Colonic mucosa (tissue), 4 donors: Measurements from ENCODE around the gene WBP11. TPM values are rescaled to one million over a fixed set of nuclear protein-coding genes. Genes with fewer than 3 reads are reported as not detected.

Experiments used
- DNase-seq: peaks from one replicate; pipeline ENCODE4 v3.0.0-alpha.2; 2020
- H3K27ac ChIP-seq: fragments of 200-600 bp; one replicate; pipeline ENCODE4 v1.8.0; 2021
- H3K27me3 ChIP-seq: fragments of 200-600 bp; one replicate; pipeline ENCODE4 v1.8.0; 2021
- H3K36me3 ChIP-seq: fragments of 200-600 bp; one replicate; pipeline ENCODE4 v1.8.0; 2021
- H3K4me1 ChIP-seq: fragments of 200-600 bp; one replicate; pipeline ENCODE4 v1.8.0; 2021; ENCODE audit warnings: mild to moderate bottlenecking
- H3K4me3 ChIP-seq: fragments of 200-600 bp; one replicate; pipeline ENCODE4 v1.8.0; 2021
- H3K9ac ChIP-seq, 2 donors: one replicate each; pipeline ENCODE4 v1.7.0; 2013; ENCODE audit warnings: control low read depth in 2 of 2, low read depth in 2 of 2, low read length in 2 of 2
- H3K9me3 ChIP-seq: fragments of 200-600 bp; one replicate; pipeline ENCODE4 v1.8.0; 2021
- intact Hi-C: fragments of 100-400 bp; cut with DNase I; formaldehyde crosslinking; loops from one replicate; pipeline ENCODE4 v1.14.1; 2022
- total RNA-seq, 2 donors: library from RNA; stranded (reverse); fragmentation: NEBNext Ultra II Directional in 1 of 2; extraction: Animal tissue kit (Norgen Biotek cat#: 25700) in 1 of 2; gene quantifications; one replicate each; pipeline ENCODE4 v1.2.1, GENCODE V29; 2021
- TF ChIP-seq, protein P1 (sequence below): fragments of 200-600 bp; IDR thresholded peaks from one replicate; pipeline ENCODE4 v1.8.0; 2022; ENCODE audit warnings: antibody characterized with exemption, mild to moderate bottlenecking
- donor health status: healthy.
- donor health status: DM: no; HTN: no; CAD: no.
- donor health status: DM: no; HTN: no; CAD: no.

The WBP11 gene
- total RNA-seq, result 10 to 100 TPM; 55.3 to 60.0 TPM

DNA sequence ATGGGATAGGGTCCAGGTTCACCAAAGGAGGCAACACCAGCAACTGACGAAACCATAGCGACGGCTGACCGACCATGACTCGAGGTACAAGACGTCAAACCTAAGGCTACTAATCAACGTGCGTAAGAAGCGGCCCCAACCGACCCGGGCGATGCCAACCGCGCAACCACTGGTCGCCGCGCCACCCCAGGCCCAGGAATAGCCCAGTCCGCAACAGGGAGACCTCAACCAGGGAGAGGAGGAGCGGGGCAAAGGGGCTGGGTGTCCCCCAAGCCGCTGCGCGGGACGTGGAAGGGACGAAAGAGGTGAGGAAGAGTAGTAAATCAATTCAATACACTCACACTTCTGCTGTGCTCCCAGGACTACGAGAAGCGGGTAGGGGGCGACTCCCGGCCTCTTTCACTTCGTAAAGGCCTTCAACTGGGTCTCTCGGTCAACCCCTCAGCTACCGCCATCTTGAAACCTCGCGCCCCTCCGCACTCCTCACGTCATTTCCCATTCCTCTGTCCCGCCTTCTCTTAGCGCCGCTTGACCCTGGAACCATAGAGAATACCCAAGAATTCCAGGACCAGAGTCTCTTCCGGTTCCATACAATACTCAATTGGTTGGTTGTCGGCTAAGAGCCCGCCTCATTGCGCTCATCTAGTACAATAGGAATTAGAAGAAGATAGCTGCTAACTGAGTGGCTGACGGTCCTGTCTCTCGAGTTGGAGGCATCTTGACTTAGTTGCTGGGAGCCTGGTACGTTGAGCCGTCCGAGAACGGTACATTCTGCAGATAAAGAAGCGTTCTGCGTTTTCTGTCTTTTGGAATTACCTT, at the start of gene WBP11, which contains the start of gene C12orf60:
Gene WBP11, minus strand, starts transcription at position 468 of the 819 bp plus-strand sequence. CDS start 2,095 bp downstream, outside the sequence.
Gene C12orf60, plus strand, starts transcription at position 660 of the 819 bp plus-strand sequence. CDS start 19,266 bp downstream, outside the sequence.
- peak; percentile 96 for DNase-seq
- Histone ChIP-seq H3K36me3 (no peaks in the 10 kb centered on the region), H3K4me1 (no peaks in the 10 kb centered on the region), H3K4me3 (peak within 1 kb of the TSS; percentile 92), H3K9me3 (no peaks in the 10 kb centered on the region), H3K9ac (peak within 1 kb of the TSS; percentile 83 to 90), H3K27ac (peak within 1 kb of the TSS; percentile 83), H3K27me3 (no peaks in the 10 kb centered on the region)
- intact Hi-C loops, result no loop called here
- TF ChIP-seq, protein P1, sequence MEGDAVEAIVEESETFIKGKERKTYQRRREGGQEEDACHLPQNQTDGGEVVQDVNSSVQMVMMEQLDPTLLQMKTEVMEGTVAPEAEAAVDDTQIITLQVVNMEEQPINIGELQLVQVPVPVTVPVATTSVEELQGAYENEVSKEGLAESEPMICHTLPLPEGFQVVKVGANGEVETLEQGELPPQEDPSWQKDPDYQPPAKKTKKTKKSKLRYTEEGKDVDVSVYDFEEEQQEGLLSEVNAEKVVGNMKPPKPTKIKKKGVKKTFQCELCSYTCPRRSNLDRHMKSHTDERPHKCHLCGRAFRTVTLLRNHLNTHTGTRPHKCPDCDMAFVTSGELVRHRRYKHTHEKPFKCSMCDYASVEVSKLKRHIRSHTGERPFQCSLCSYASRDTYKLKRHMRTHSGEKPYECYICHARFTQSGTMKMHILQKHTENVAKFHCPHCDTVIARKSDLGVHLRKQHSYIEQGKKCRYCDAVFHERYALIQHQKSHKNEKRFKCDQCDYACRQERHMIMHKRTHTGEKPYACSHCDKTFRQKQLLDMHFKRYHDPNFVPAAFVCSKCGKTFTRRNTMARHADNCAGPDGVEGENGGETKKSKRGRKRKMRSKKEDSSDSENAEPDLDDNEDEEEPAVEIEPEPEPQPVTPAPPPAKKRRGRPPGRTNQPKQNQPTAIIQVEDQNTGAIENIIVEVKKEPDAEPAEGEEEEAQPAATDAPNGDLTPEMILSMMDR, result no peak

DNA sequence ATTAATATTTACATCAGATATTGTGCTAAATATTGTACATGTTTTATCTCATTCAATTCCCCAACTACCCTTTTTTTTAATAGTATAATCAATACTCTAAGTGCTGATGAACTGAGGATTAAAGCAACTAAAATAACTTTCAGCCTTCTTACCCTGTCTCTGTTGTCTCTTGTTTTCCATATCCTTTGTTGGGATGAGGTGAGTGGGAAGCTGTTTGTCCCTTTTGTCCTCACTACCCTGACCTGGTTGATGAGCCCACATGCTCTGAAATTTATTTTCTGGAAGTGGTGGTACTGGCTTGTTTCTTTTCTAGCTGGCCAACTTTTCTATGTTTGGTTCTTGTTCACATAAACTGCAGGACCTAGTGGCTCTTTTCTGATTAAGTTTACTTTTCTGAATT, 49.6 kb upstream of the WBP11 start:
- H3K36me3 ChIP-seq, result no peaks in the 10 kb centered on the region
- H3K4me1 ChIP-seq, result no peaks in the 10 kb centered on the region
- H3K4me3 ChIP-seq, result no peak overlapping the region
- no peaks in the 10 kb centered on the region for H3K9me3 ChIP-seq
- H3K27me3 ChIP-seq, result no peaks in the 10 kb centered on the region
- intact Hi-C loops, result no loop called here
- no peak overlapping the region for H3K9ac ChIP-seq
- H3K27ac ChIP-seq, result no peak overlapping the region
- DNase-seq, result no peak
- TF ChIP-seq, protein P1, result no peak

DNA sequence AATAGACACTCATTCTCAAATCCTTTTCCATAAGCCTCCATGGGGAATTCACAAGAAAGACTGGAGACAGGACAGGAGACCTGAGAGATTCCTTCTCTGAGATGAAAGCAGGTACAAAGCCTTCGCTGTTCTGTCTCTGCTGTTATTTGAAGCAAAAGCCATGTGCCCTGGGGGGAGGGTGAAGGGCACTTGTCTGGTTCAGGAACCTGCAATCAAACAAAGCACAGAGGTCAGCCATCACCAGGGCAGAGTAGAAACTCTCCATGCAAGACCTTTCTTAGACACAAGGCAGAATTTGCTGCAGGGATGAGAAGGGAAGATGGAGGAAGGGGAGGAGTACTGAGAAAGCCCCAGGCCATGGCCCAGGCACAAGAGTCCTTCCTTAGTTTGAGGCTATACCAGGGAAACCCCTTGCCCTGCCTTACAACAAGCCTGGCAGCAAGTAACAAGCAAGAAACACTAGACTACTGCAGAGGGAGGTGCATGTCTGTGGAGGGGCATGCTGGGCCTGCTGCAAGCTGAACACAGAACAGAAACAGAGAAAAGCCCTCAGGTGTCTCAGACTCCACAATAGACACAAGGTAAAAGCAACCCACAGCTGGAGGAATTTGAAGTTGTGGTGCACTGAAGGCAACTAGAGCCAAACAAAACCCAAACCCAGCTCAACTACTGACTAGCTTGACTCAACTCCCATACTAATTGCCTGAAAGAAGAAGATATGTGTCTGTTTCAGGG, 47.8 kb upstream of the WBP11 start:
- no peaks in the 10 kb centered on the region for H3K9me3 ChIP-seq
- H3K27me3 ChIP-seq, result no peaks in the 10 kb centered on the region
- no peaks in the 10 kb centered on the region for H3K4me1 ChIP-seq
- TF ChIP-seq, protein P1, result no peak
- no peak overlapping the region for H3K27ac ChIP-seq
- H3K9ac ChIP-seq, result no peak overlapping the region
- H3K4me3 ChIP-seq, result no peak overlapping the region
- H3K36me3 ChIP-seq, result no peaks in the 10 kb centered on the region
- DNase-seq, result no peak
- intact Hi-C loops, result no loop called here

DNA sequence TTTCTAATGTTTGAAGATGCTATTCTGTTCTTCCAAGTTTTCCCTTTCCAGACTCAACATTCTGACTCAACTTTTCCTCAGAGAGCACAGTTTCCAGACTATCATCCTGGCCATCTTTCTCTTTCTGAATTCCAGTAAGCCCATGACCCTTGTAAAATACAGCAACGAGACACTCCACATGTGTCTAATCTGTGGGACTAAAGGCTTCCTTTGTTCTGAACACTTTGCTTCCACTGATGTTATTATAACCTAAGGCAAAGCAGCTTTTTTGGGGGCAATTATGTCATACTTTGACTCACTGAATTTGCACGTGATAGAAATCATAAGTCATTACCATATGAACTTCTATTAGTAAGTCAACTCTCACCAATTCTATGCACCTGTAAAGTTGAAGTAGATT, 46.4 kb upstream of the WBP11 start:
- H3K27ac ChIP-seq, result no peak overlapping the region

More for the DNA sequence above, 46.4 kb upstream of the WBP11 start:
- TF ChIP-seq, protein P1, result no peak
- intact Hi-C loops, result loop anchor here (10.0 kb wide), 1 partner anchor 125 kb away; no protein-coding TSS in a partner anchor
- Histone ChIP-seq H3K9ac (no peak overlapping the region), H3K4me1 (no peaks in the 10 kb centered on the region), H3K9me3 (no peaks in the 10 kb centered on the region), H3K27me3 (no peaks in the 10 kb centered on the region), H3K36me3 (no peaks in the 10 kb centered on the region), H3K4me3 (no peak overlapping the region)
- no peak for DNase-seq
